HEK293 (cell line): ENCODE results near the gene BCDIN3D.

Experiments used
- CTCF ChIA-PET: fragments of 350-600 bp; formaldehyde crosslinking; extraction: SDS; loops from one replicate; lab custom pipeline; 2021; ENCODE audit warnings: antibody characterized with exemption; lab: Yijun Ruan, JAX
- POLR2A ChIA-PET: fragments of 300-600 bp; formaldehyde crosslinking; extraction: SDS; loops from one replicate; lab custom pipeline; 2020; ENCODE audit warnings: antibody characterized with exemption, inconsistent platforms; lab: Yijun Ruan, JAX
- H3K27ac ChIP-seq: fragments of 200-500 bp; sonication (Bioruptor generic); 2 replicates; pipeline ENCODE4 v1.5.1; 2014; ENCODE audit warnings: low read depth, low read length, control low read depth, inconsistent platforms; ENCODE audit errors: extremely low read depth
- H3K36me3 ChIP-seq, 2 experiments: fragments of 200-500 bp in 1 of 2; sonication (Bioruptor generic) in 1 of 2; 1 replicate in 1 of 2; 2 replicates in 1 of 2; pipeline ENCODE4 v1.5.1; 2014 to 2017; ENCODE audit warnings: inconsistent platforms in 2 of 2, low read length in 2 of 2; ENCODE audit not compliant: control insufficient read depth in 2 of 2, insufficient read depth in 1 of 2
- H3K4me1 ChIP-seq: fragments of 200-500 bp; sonication (Bioruptor generic); 2 replicates; pipeline ENCODE4 v1.5.1; 2014; ENCODE audit warnings: mild to moderate bottlenecking, low read length, inconsistent platforms; ENCODE audit not compliant: control insufficient read depth, insufficient read depth
- H3K4me3 ChIP-seq: 2 replicates; pipeline ENCODE4 v1.5.1; 2011; ENCODE audit warnings: low read depth, mild to moderate bottlenecking, control low read depth, low read length, moderate library complexity
- H3K9me3 ChIP-seq: fragments of 200-500 bp; sonication (Bioruptor generic); 2 replicates; pipeline ENCODE4 v1.5.1; 2014; ENCODE audit warnings: low read depth, low read length, inconsistent platforms; ENCODE audit not compliant: control insufficient read depth, insufficient read depth
- EGR2 ChIP-seq: fragments of 450-650 bp; formaldehyde crosslinking; IDR thresholded peaks from 2 replicates; pipeline ENCODE4 v1.5.1; 2016; ENCODE audit warnings: low read depth, missing biosample characterization, missing genetic modification characterization
- FEZF1 ChIP-seq: fragments of 450-650 bp; formaldehyde crosslinking; IDR thresholded peaks from 2 replicates; pipeline ENCODE4 v1.5.1; 2016; ENCODE audit warnings: missing biosample characterization, missing genetic modification characterization
- GLI4 ChIP-seq: fragments of 450-650 bp; formaldehyde crosslinking; IDR thresholded peaks from 2 replicates; pipeline ENCODE4 v1.5.1; 2016; ENCODE audit warnings: missing biosample characterization, missing genetic modification characterization
- GLIS1 ChIP-seq: fragments of 450-650 bp; formaldehyde crosslinking; IDR thresholded peaks from 2 replicates; pipeline ENCODE4 v1.5.1; 2016; ENCODE audit warnings: missing biosample characterization, missing genetic modification characterization
- PRDM6 ChIP-seq: fragments of 450-650 bp; formaldehyde crosslinking; IDR thresholded peaks from 2 replicates; pipeline ENCODE4 v1.5.1; 2017; ENCODE audit warnings: missing biosample characterization, missing genetic modification characterization
- SP3 ChIP-seq: fragments of 450-650 bp; formaldehyde crosslinking; IDR thresholded peaks from 2 replicates; pipeline ENCODE4 v1.5.1; 2016; ENCODE audit warnings: missing biosample characterization, missing genetic modification characterization
- YY1 ChIP-seq: fragments of 450-650 bp; formaldehyde crosslinking; IDR thresholded peaks from 2 replicates; pipeline ENCODE4 v1.5.1; 2018; ENCODE audit warnings: missing biosample characterization, missing genetic modification characterization
- ZBTB21 ChIP-seq: fragments of 450-650 bp; formaldehyde crosslinking; IDR thresholded peaks from 2 replicates; pipeline ENCODE4 v1.5.1; 2017; ENCODE audit warnings: missing biosample characterization, missing genetic modification characterization
- ZBTB8A ChIP-seq: fragments of 450-650 bp; formaldehyde crosslinking; IDR thresholded peaks from 2 replicates; pipeline ENCODE4 v1.5.1; 2016; ENCODE audit warnings: missing biosample characterization, missing genetic modification characterization
- ZFHX2 ChIP-seq: fragments of 450-650 bp; formaldehyde crosslinking; conservative IDR thresholded peaks from 2 replicates; pipeline ENCODE4 v1.5.1; 2016; ENCODE audit warnings: missing biosample characterization, missing genetic modification characterization
- ZIC2 ChIP-seq: fragments of 450-650 bp; formaldehyde crosslinking; IDR thresholded peaks from 2 replicates; pipeline ENCODE4 v1.5.1; 2016; ENCODE audit warnings: missing biosample characterization, missing genetic modification characterization
- ZNF10 ChIP-seq: fragments of 450-650 bp; formaldehyde crosslinking; IDR thresholded peaks from 2 replicates; pipeline ENCODE4 v1.5.1; 2017; ENCODE audit warnings: missing biosample characterization, missing genetic modification characterization
- ZNF157 ChIP-seq: fragments of 450-650 bp; formaldehyde crosslinking; IDR thresholded peaks from 2 replicates; pipeline ENCODE4 v1.5.1; 2016; ENCODE audit warnings: missing biosample characterization, missing genetic modification characterization
- ZNF184 ChIP-seq: fragments of 450-650 bp; IDR thresholded peaks from 2 replicates; pipeline ENCODE4 v1.5.1; 2018; ENCODE audit warnings: missing biosample characterization, mild to moderate bottlenecking, missing genetic modification characterization
- ZNF2 ChIP-seq: fragments of 450-650 bp; formaldehyde crosslinking; IDR thresholded peaks from 2 replicates; pipeline ENCODE4 v1.5.1; 2016; ENCODE audit warnings: missing biosample characterization, missing genetic modification characterization
- ZNF274 ChIP-seq, 2 experiments: fragments of 200-500 bp in 1 of 2; fragments of 450-650 bp in 1 of 2; sonication (Bioruptor generic) in 1 of 2; formaldehyde crosslinking in 1 of 2; IDR thresholded peaks; 2 replicates each; pipeline versions ENCODE4 v1.5.1 to v1.6.1; 2014 to 2016; ENCODE audit warnings: borderline replicate concordance in 1 of 2, inconsistent platforms in 1 of 2, low read length in 1 of 2, missing biosample characterization in 1 of 2, missing genetic modification characterization in 1 of 2
- ZNF311 ChIP-seq: fragments of 450-650 bp; formaldehyde crosslinking; IDR thresholded peaks from 2 replicates; pipeline ENCODE4 v1.5.1; 2017; ENCODE audit warnings: missing biosample characterization, missing genetic modification characterization, borderline replicate concordance
- ZNF514 ChIP-seq: fragments of 450-650 bp; formaldehyde crosslinking; IDR thresholded peaks from 2 replicates; pipeline ENCODE4 v1.5.1; 2016; ENCODE audit warnings: missing biosample characterization, missing genetic modification characterization
- ZNF596 ChIP-seq: fragments of 450-650 bp; IDR thresholded peaks from 2 replicates; pipeline ENCODE4 v1.5.0; 2018; ENCODE audit warnings: missing biosample characterization, mild to moderate bottlenecking, missing genetic modification characterization, moderate library complexity
- ZNF624 ChIP-seq: fragments of 450-650 bp; formaldehyde crosslinking; IDR thresholded peaks from 2 replicates; pipeline ENCODE4 v1.5.1; 2017; ENCODE audit warnings: missing biosample characterization, missing genetic modification characterization
- ZNF664 ChIP-seq: fragments of 450-650 bp; formaldehyde crosslinking; IDR thresholded peaks from 2 replicates; pipeline ENCODE4 v1.5.1; 2016; ENCODE audit warnings: missing biosample characterization, missing genetic modification characterization
- ZNF747 ChIP-seq: fragments of 450-650 bp; formaldehyde crosslinking; IDR thresholded peaks from 2 replicates; pipeline ENCODE4 v1.5.1; 2016; ENCODE audit warnings: missing biosample characterization, missing genetic modification characterization
- ZNF768 ChIP-seq: fragments of 450-650 bp; formaldehyde crosslinking; IDR thresholded peaks from 2 replicates; pipeline ENCODE4 v1.5.1; 2018; ENCODE audit warnings: missing biosample characterization, mild to moderate bottlenecking, missing genetic modification characterization
- ZNF791 ChIP-seq: fragments of 450-650 bp; formaldehyde crosslinking; IDR thresholded peaks from 2 replicates; pipeline ENCODE4 v1.5.1; 2016; ENCODE audit warnings: missing biosample characterization, missing genetic modification characterization
- TF ChIP-seq, protein P1 (sequence below): fragments of 450-650 bp; formaldehyde crosslinking; IDR thresholded peaks from 2 replicates; pipeline ENCODE4 v1.5.1; 2016; ENCODE audit warnings: missing biosample characterization, missing genetic modification characterization
- TF ChIP-seq, protein P2 (sequence below): fragments of 450-650 bp; formaldehyde crosslinking; IDR thresholded peaks from 2 replicates; pipeline ENCODE4 v1.5.1; 2016; ENCODE audit warnings: missing biosample characterization, missing genetic modification characterization

The BCDIN3D gene

GRCh38 chr12:49874142-49874897, 31.4 kb upstream of the BCDIN3D start:
- CTCF ChIA-PET = interaction anchor here (1.5 kb wide), 1 partner anchor 71 kb away, joined by 5 read pairs; no protein-coding TSS in a partner anchor
- Histone ChIP-seq H3K9me3 (no peaks in the 10 kb centered on the region), H3K27ac (no peak overlapping the region), H3K4me1 (no peaks in the 10 kb centered on the region; the same call in 1 of the 2 replicates), H3K4me3 (no peak overlapping the region), H3K36me3 (no peaks in the 10 kb centered on the region)
- POLR2A ChIA-PET = no interaction called here
- TF ChIP-seq EGR2 (tag by site-specific recombination) (peak; percentile 68), ZIC2 (tag by site-specific recombination) (0 out of 2 replicates have a peak, but pooled peaks have one; percentile 30), ZBTB21 (no peak), ZNF2 (tag by site-specific recombination) (no peak), ZNF624 (no peak), ZNF768 (tag by site-specific recombination) (no peak), ZBTB8A (tag by site-specific recombination) (no peak), ZFHX2 (tag by site-specific recombination) (peak; percentile 85), SP3 (tag by site-specific recombination) (no peak), GLIS1 (tag by site-specific recombination) (peak; percentile 76)

GRCh38 chr12:49873361-49873934, 30.5 kb upstream of the BCDIN3D start:
- Histone ChIP-seq H3K9me3 (no peaks in the 10 kb centered on the region), H3K4me3 (no peak overlapping the region), H3K4me1 (peaks cover 5% of the 10 kb centered on the region), H3K36me3 (no peaks in the 10 kb centered on the region), H3K27ac (no peak overlapping the region)
- CTCF ChIA-PET = interaction anchor here (0.7 to 1.8 kb wide), 4 partner anchors 55 to 197 kb away, joined by 3 to 9 read pairs (median 4); no protein-coding TSS in a partner anchor
- POLR2A ChIA-PET = no interaction called here
- TF ChIP-seq FEZF1 (tag by site-specific recombination) (peak; percentile 69), ZNF664 (peak; percentile 95), ZNF747 (no peak), ZNF10 (tag by site-specific recombination) (no peak), GLI4 (tag by site-specific recombination) (no peak), ZNF311 (tag by site-specific recombination) (no peak), YY1 (no peak), GLIS1 (tag by site-specific recombination) (peak; percentile 26; the same call in 1 of the 2 replicates), ZNF791 (tag by site-specific recombination) (no peak), ZNF157 (tag by site-specific recombination) (no peak), ZNF514 (tag by site-specific recombination) (no peak), ZNF274 (IDR thresholded peaks at IDR 0.05; ENCODE audit: low read length) (no peak), ZNF274 (tag by site-specific recombination; IDR thresholded peaks at IDR 0.05; ENCODE audit: borderline replicate concordance) (no peak), PRDM6 (no peak), ZNF596 (no peak), ZNF184 (tag by site-specific recombination) (no peak)
- TF ChIP-seq, protein P1, sequence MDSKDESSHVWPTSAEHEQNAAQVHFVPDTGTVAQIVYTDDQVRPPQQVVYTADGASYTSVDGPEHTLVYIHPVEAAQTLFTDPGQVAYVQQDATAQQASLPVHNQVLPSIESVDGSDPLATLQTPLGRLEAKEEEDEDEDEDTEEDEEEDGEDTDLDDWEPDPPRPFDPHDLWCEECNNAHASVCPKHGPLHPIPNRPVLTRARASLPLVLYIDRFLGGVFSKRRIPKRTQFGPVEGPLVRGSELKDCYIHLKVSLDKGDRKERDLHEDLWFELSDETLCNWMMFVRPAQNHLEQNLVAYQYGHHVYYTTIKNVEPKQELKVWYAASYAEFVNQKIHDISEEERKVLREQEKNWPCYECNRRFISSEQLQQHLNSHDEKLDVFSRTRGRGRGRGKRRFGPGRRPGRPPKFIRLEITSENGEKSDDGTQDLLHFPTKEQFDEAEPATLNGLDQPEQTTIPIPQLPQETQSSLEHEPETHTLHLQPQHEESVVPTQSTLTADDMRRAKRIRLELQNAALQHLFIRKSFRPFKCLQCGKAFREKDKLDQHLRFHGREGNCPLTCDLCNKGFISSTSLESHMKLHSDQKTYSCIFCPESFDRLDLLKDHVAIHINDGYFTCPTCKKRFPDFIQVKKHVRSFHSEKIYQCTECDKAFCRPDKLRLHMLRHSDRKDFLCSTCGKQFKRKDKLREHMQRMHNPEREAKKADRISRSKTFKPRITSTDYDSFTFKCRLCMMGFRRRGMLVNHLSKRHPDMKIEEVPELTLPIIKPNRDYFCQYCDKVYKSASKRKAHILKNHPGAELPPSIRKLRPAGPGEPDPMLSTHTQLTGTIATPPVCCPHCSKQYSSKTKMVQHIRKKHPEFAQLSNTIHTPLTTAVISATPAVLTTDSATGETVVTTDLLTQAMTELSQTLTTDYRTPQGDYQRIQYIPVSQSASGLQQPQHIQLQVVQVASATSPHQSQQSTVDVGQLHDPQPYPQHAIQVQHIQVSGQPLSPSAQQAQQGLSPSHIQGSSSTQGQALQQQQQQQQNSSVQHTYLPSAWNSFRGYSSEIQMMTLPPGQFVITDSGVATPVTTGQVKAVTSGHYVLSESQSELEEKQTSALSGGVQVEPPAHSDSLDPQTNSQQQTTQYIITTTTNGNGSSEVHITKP = peak; percentile 59
- TF ChIP-seq, protein P2, sequence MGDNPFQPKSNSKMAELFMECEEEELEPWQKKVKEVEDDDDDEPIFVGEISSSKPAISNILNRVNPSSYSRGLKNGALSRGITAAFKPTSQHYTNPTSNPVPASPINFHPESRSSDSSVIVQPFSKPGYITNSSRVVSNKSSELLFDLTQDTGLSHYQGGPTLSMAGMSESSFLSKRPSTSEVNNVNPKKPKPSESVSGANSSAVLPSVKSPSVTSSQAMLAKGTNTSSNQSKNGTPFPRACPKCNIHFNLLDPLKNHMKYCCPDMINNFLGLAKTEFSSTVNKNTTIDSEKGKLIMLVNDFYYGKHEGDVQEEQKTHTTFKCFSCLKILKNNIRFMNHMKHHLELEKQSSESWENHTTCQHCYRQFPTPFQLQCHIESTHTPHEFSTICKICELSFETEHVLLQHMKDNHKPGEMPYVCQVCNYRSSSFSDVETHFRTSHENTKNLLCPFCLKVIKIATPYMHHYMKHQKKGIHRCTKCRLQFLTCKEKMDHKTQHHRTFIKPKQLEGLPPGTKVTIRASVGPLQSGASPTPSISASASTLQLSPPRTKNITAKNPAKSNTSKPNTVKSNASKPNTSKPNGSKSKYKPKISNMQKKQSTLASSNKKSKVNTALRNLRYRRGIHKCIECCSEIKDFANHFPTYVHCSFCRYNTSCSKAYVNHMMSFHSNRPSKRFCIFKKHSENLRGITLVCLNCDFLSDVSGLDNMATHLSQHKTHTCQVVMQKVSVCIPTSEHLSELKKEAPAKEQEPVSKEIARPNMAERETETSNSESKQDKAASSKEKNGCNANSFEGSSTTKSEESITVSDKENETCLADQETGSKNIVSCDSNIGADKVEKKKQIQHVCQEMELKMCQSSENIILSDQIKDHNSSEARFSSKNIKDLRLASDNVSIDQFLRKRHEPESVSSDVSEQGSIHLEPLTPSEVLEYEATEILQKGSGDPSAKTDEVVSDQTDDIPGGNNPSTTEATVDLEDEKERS (tag by site-specific recombination) = no peak
